Aorta (tissue), 5 donors: ENCODE results near the gene PEX7. TPM values are rescaled to one million over a fixed set of nuclear protein-coding genes. Genes with fewer than 3 reads are reported as not detected.
"Not testable (repeated sequence)": the region's sequence is repeated elsewhere in the genome, so short reads cannot be mapped to it uniquely, and the experiment has no call there.

Source experiments
- ATAC-seq: fragments of 200-7000 bp; cut with Tn5 transposase; one replicate; pipeline ENCODE4 v1.9.1; 2022; ENCODE audit warnings: moderate library complexity; ENCODE audit not compliant: low FRiP score
- DNase-seq, 2 donors: peaks; one replicate each; pipeline ENCODE4 v3.0.0-alpha.2; 2020
- H3K27ac ChIP-seq, 2 donors: one replicate each; pipeline ENCODE4 v1.5.1; 2013; ENCODE audit warnings: low read length in 2 of 2, mild to moderate bottlenecking in 2 of 2, moderate library complexity in 2 of 2, control low read depth in 1 of 2, inconsistent platforms in 1 of 2, low read depth in 1 of 2
- H3K27me3 ChIP-seq, 2 donors: one replicate each; pipeline ENCODE4 v1.6.1; 2013; ENCODE audit warnings: control low read depth in 1 of 2, low read length in 1 of 2, mild to moderate bottlenecking in 1 of 2, moderate library complexity in 1 of 2; ENCODE audit not compliant: insufficient read depth in 2 of 2, control insufficient read depth in 1 of 2
- H3K36me3 ChIP-seq, 2 donors: one replicate each; pipeline ENCODE4 v1.6.1; 2013; ENCODE audit warnings: control low read depth in 1 of 2, low read length in 1 of 2, mild to moderate bottlenecking in 1 of 2; ENCODE audit not compliant: insufficient read depth in 2 of 2, control insufficient read depth in 1 of 2
- H3K4me1 ChIP-seq, 2 donors: one replicate each; pipeline ENCODE4 v1.6.1; 2013; ENCODE audit warnings: low read length in 2 of 2, control low read depth in 1 of 2, mild to moderate bottlenecking in 1 of 2, moderate library complexity in 1 of 2; ENCODE audit not compliant: insufficient read depth in 2 of 2, control insufficient read depth in 1 of 2
- H3K4me3 ChIP-seq, 2 donors: one replicate each; pipeline ENCODE4 v1.5.1; 2013; ENCODE audit warnings: low read length in 2 of 2, control low read depth in 1 of 2, mild to moderate bottlenecking in 1 of 2
- H3K9me3 ChIP-seq: one replicate; pipeline ENCODE4 v1.6.1; 2013; ENCODE audit warnings: mild to moderate bottlenecking, low read length; ENCODE audit not compliant: control insufficient read depth
- WGBS, 2 donors: extraction: QIAGEN DNeasy Blood & Tissue Kit; methylation state at CpG; one replicate each; pipeline ENCODE4 v1.1.7; 2013; 5-methylcytosine and 5-hydroxymethylcytosine counted together
- intact Hi-C, 2 donors: fragments of 100-400 bp; cut with DNase I; formaldehyde crosslinking; loops; one replicate each; pipeline versions ENCODE4 v1.14.2 to v1.15.0; 2022
- polyA plus RNA-seq, 2 donors: library from polyadenylated mRNA; stranded (reverse); fragments of 200-250 nt; gene quantifications; one replicate each; pipeline ENCODE4 v1.2.3, GENCODE V29; 2013
- total RNA-seq, 2 donors: library from RNA; stranded (reverse); fragmentation: NEBNext Ultra II Directional; extraction: Animal tissue kit (Norgen Biotek cat#: 25700); gene quantifications; one replicate each; pipeline ENCODE4 v1.2.1, GENCODE V29; 2021
- donor health status: healthy with polysubstance abuse.
- donor health status: Bipolar disorder and iron deficiency.
- donor health status: DM: no; HTN: no; CAD: no.
- donor health status: DM: no; HTN: no; CAD: no.
- donor health status: DM: yes; HTN: yes; CAD: no.

PEX7 gene
- total and polyA plus RNA-seq, 4 donors: 4.2 to 5.8 (median 5.2) TPM

DNA sequence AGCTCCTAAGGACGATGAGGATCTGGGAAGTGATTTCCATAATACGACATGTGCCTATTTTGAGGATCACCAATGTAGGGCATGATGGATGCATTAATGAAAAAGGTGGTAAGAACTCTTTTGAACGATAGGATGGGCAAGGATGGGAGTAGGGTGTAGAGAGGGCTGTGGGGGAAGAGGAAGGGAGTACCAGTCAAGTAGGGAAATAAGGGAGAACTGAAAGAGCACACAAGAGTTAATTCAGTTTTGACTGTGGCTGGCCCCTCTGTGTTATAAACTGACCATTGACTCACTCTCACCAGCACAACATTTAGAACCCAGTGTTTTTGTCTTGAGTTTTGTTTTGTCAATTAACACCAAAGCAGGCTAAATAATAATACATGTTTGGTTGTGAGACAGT is 132.7 kb downstream of the PEX7 start:
- Histone ChIP-seq H3K9me3 (no peaks in the 10 kb centered on the region), H3K27ac (no peak overlapping the region), H3K36me3 (no peaks in the 10 kb centered on the region), H3K4me3 (no peak overlapping the region), H3K4me1 (no peaks in the 10 kb centered on the region), H3K27me3 (no peaks in the 10 kb centered on the region)
- ATAC-seq (no peak), DNase-seq (no peak)
- WGBS, 2 donors: 78 to 86% methylated on average over 3 of the region's 3 CpGs
- intact Hi-C loops: no loop called here

DNA sequence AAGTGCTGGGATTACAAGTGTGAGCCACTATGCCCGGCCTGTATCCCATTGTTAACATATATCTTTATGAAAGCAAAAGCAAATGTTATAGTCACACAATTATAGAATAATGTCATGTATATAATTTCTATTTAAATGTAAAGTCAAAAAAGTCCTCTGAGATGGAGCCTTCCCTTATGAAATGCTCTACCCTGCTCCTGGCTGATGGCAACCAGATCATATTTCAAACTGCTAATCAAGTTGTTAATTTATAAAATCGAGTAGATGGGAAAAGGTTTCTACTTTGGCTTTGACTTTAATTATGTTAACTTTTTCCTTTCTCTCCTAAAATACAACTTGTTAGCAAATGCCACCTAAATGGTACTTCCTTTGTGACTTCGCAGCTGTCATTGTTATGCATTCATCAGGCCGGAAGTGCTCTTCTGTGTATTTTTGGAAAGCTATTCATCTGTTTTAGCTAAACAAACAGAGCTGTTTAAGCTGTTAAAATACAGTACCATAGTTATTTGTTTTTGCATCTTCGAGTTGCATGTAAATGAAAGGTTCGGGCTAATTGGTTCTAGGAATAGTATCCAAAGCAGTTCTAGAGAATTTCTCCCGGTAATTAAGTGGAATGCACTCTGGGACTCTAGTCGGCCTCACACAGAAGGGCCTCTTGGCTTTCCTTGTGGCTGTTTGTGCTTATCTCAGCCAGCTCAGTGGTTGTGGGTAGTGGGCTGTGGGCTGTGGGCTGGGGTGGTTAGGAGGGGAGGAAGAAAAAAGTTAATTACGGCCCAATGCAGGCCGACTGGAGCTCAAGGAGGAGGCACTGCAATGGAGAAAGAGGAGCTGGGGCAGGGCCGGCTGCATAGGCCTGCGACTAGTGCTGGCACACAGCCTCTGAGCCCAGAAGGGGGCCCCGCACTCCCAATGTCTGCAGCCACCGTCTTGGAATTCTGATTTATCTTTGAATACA is 134.5 kb downstream of the PEX7 start:
- Histone ChIP-seq H3K4me1 (no peaks in the 10 kb centered on the region), H3K27me3 (no peaks in the 10 kb centered on the region), H3K4me3 (no peak overlapping the region), H3K27ac (no peak overlapping the region), H3K36me3 (no peaks in the 10 kb centered on the region), H3K9me3 (no peaks in the 10 kb centered on the region)
- no peak for ATAC-seq
- DNase-seq: no peak
- intact Hi-C loops: no loop called here
- WGBS, 2 donors: 63 to 70% methylated on average over 14 of the region's 14 CpGs

DNA sequence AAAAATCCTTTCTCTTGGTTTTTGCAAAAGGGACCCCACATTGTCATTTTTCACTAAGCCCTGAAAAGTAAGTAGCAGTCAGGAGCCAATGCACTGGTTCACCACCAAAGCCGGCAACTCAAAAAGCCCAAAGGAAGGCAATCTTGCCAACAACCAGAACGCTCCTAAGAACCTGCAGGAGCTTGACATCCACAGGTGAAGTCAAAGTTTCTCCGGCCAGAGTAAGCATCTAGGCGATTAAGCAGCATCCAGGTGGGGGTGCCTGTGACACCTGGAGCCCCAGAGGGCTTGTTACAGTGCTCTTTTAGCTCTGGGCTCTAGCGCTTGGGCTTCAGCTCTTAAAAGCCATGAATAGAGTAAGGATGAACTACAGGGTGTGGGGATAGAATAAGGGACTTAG is 135.8 kb downstream of the PEX7 start:
- no peaks in the 10 kb centered on the region for H3K27me3 ChIP-seq
- H3K4me3 ChIP-seq: no peak overlapping the region
- 89% methylated on average over 5 of the region's 5 CpGs for WGBS, 2 donors
- no peaks in the 10 kb centered on the region for H3K4me1 ChIP-seq
- DNase-seq (no peak), ATAC-seq (no peak)
- H3K9me3 ChIP-seq: no peaks in the 10 kb centered on the region
- H3K36me3 ChIP-seq: no peaks in the 10 kb centered on the region
- intact Hi-C loops: no loop called here
- no peak overlapping the region for H3K27ac ChIP-seq

DNA sequence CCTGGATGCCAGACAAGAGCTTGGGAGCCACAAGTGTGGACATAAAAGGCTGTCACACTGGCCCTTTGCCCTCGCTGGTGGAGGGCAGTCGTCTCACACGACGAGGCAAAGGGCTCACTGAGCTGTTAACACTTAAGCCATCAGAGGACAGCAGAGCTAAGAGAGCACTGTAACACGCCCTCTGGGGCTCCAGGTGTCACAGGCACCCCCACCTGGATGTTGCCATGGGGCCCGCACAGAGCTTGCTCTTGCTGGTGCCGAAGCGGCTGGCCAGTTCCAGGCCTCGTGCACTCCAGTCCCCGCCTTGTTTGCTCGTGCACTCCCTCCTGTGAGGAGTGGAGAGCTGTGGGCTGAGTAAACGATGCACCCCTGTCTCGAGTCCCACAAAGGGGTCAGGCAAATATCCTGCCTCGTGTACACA is 137.1 kb downstream of the PEX7 start:
- H3K9me3 ChIP-seq: no peaks in the 10 kb centered on the region
- WGBS, 2 donors: 42% methylated on average over 14 of the region's 14 CpGs
- no peak for DNase-seq
- no peak overlapping the region for H3K27ac ChIP-seq
- no peaks in the 10 kb centered on the region for H3K36me3 ChIP-seq
- H3K4me1 ChIP-seq: no peaks in the 10 kb centered on the region
- intact Hi-C loops: no loop called here
- peak; percentile 38 for ATAC-seq
- no peak overlapping the region for H3K4me3 ChIP-seq
- no peaks in the 10 kb centered on the region for H3K27me3 ChIP-seq

DNA sequence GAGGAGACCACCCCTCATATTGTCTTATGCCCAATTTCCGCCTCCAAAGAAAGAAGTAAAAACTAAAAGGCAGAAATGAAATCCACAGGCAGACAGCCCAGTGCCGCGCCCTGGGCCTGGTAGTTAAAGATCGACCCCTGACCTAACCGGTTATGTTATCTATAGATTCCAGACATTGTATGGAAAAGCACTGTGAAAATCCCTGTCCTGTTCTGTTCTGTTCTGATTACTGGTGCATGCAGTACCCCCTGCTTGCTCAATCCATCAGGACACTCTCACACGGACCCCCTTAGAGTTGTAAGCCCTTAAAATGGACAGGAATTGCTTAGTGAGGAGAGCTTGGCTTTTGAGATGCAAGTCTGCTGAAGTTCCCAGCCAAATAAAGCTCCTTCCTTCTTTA is 137.5 kb downstream of the PEX7 start:
- H3K4me1 ChIP-seq, H3K27ac ChIP-seq, H3K4me3 ChIP-seq, H3K9me3 ChIP-seq, ATAC-seq, H3K36me3 ChIP-seq, intact Hi-C loops, DNase-seq, H3K27me3 ChIP-seq: not testable (repeated sequence)
- 86 to 93% methylated on average over 6 of the region's 6 CpGs for WGBS, 2 donors

DNA sequence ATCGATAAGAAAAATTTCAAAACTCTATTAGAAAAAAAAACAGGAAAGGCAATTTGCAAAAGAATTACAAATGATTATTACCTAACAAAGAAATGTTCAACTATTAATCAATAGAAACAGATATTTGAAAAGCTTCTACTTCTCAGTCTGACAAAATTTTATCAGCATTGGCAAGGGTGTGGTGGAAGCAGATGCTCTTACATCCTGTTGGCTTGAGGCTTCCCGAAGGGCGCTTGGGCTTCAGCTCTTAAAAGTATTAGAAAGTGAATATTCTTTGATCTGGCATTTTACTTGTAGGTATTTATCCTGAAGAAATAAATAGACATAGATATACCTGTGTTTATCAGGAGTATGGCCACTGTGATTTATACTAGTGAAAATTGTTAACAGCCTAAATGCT is 138.4 kb downstream of the PEX7 start:
- intact Hi-C loops: no loop called here
- H3K36me3 ChIP-seq: no peaks in the 10 kb centered on the region
- H3K27me3 ChIP-seq: no peaks in the 10 kb centered on the region
- 92 to 94% methylated on average over 3 of the region's 3 CpGs for WGBS, 2 donors
- no peaks in the 10 kb centered on the region for H3K4me1 ChIP-seq
- ATAC-seq (no peak), DNase-seq (no peak)
- H3K27ac ChIP-seq: no peak overlapping the region
- H3K4me3 ChIP-seq: no peak overlapping the region
- H3K9me3 ChIP-seq: no peaks in the 10 kb centered on the region

DNA sequence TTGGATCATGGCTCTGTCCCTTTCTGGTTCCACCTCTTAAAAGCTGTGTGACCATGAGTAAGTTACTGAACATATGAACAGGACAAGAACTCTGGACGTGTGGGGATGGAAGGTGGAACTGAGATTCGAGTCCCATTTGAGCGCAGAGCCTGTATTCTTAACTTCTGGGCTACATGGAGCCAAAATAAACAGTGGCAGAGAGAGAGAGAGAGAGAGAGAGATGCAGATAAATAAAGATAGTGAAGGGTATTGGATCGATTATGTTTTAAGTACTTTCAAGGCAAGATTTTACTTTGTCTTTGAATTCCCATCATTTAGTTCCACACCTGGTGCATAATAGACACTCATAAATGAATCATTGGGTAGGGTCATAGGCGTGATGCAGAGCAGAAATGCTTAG is 139.5 kb downstream of the PEX7 start:
- intact Hi-C loops: no loop called here
- Histone ChIP-seq H3K4me1 (no peaks in the 10 kb centered on the region), H3K27me3 (no peaks in the 10 kb centered on the region), H3K36me3 (no peaks in the 10 kb centered on the region), H3K9me3 (no peaks in the 10 kb centered on the region), H3K27ac (no peak overlapping the region), H3K4me3 (no peak overlapping the region)
- no peak for ATAC-seq
- DNase-seq: no peak
- WGBS, 2 donors: 42 to 43% methylated on average over 5 of the region's 5 CpGs

DNA sequence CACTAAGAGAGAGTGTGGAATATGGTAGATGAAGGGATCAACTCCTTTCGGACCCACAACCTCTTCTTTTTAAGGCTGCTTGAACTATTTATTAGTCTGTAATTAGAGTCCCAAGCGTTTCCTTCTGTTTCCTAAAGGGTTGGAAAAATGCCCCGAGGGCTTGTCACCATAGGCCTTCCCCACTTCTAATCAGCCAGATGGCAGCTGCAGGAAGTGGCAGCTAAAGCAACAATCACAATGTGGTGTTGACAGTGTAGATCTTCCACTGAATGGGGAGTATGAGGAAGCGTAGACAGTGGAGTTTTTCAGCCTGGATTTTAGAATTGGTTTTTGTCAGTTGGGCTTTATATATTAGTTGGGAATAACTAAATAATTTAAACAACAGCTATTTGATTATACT is 140.3 kb downstream of the PEX7 start:
- no peaks in the 10 kb centered on the region for H3K36me3 ChIP-seq
- H3K4me1 ChIP-seq: no peaks in the 10 kb centered on the region
- no peak overlapping the region for H3K4me3 ChIP-seq
- DNase-seq (no peak), ATAC-seq (no peak)
- no peak overlapping the region for H3K27ac ChIP-seq
- intact Hi-C loops: no loop called here
- WGBS, 2 donors: 55 to 59% methylated on average over 4 of the region's 4 CpGs
- no peaks in the 10 kb centered on the region for H3K9me3 ChIP-seq
- no peaks in the 10 kb centered on the region for H3K27me3 ChIP-seq

DNA sequence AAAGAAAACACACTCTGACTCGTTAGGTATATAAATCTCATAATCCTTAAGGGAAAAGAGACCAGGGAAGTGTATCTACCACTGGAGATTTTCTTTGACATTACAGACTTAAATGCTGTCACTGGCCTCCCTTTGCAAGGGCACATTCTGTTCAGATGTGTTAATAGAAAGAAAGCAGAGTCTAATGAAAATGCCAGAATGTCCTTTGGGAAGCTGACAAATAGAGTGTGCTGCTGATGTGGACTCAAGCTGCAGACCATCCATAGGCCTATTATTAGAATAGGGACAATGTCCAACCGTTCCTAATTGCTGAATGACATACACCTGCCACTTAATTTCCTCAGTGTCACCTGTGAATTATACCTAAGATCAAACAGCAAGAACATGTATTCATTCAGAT is 140.9 kb downstream of the PEX7 start:
- H3K4me3 ChIP-seq: no peak overlapping the region
- H3K27me3 ChIP-seq: no peaks in the 10 kb centered on the region
- H3K9me3 ChIP-seq: no peaks in the 10 kb centered on the region
- ATAC-seq (no peak), DNase-seq (no peak)
- H3K27ac ChIP-seq: no peak overlapping the region
- H3K4me1 ChIP-seq: no peaks in the 10 kb centered on the region
- intact Hi-C loops: no loop called here
- H3K36me3 ChIP-seq: no peaks in the 10 kb centered on the region
- 49 to 53% methylated on average over 2 of the region's 2 CpGs for WGBS, 2 donors
